Cardiac muscle cell (in vitro differentiated cells and primary cell): ENCODE measurements around the gene C20orf202. TPM values are rescaled to one million over a fixed set of nuclear protein-coding genes. Genes with fewer than 3 reads are reported as not detected.
"Not testable (repeated sequence)": the region's sequence is repeated elsewhere in the genome, so short reads cannot be mapped to it uniquely, and the experiment has no call there.

Experiments used
- DNase-seq, 2 donors: peaks; one replicate each; pipeline versions ENCODE4 v3.0.0 to v3.0.0-alpha.2; 2010 to 2017; ENCODE audit warnings: low read depth in 1 of 2, low spot score in 1 of 2
- H3K27ac ChIP-seq: fragments of 200-600 bp; sonication (generic); 2 replicates; pipeline ENCODE4 v1.5.1; 2016
- H3K27me3 ChIP-seq: fragments of 200-600 bp; sonication (generic); 2 replicates; pipeline ENCODE4 v1.6.0; 2016; ENCODE audit warnings: control low read depth
- H3K36me3 ChIP-seq: fragments of 200-600 bp; sonication (generic); 2 replicates; pipeline ENCODE4 v1.5.1; 2016; ENCODE audit warnings: control low read depth
- H3K4me1 ChIP-seq: fragments of 200-600 bp; sonication (generic); 2 replicates; pipeline ENCODE4 v1.8.1; 2017; ENCODE audit warnings: low read depth, mild to moderate bottlenecking, mixed run types
- H3K4me3 ChIP-seq: fragments of 200-600 bp; sonication (generic); 2 replicates; pipeline ENCODE4 v1.5.1; 2016; ENCODE audit warnings: mild to moderate bottlenecking
- H3K9me3 ChIP-seq: fragments of 200-600 bp; sonication (generic); 2 replicates; pipeline ENCODE4 v1.5.1; 2017; ENCODE audit warnings: low read depth, mild to moderate bottlenecking, control low read depth
- polyA plus RNA-seq: library from polyadenylated mRNA; unstranded; fragments of >200 nt; fragmentation: Nextera tagmentation; extraction: Ambion mirVana; gene quantifications from 2 replicates; pipeline ENCODE4 v1.2.1, GENCODE V29; 2016
- total RNA-seq: library from RNA; depleted of rRNA; stranded (reverse); fragments of >200 nt; gene quantifications from 2 replicates; pipeline ENCODE4 v1.2.3, GENCODE V29; 2016
- TF ChIP-seq, protein P1 (sequence below): IDR thresholded peaks from 2 replicates; pipeline ENCODE4 v1.5.1; 2012; ENCODE audit warnings: low read depth, mild to moderate bottlenecking, low read length

Gene C20orf202
- total and polyA plus RNA-seq, 2 experiments from 2014 or later = 0.27 to 0.83 TPM

DNA sequence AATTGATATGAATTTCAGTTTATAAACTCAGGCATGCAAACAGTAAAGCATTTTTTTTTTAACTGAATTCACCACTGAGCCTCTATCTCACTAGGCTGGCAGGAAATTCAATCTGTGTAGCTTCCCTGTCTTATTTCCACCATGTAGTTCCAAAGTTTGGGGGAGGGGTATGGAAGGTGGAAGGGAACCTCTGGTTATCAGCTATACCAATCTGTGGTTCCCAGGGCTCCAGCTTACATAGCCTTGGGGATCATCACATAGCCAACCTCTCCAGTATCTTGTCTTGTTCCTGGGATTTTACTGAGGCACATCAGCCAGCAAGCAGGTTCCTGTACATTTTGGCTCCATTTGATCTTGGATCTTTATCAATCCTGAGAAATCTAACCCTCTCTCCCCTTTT lies 38.2 kb downstream of the C20orf202 start:
- Histone ChIP-seq H3K36me3 (no peaks in the 10 kb centered on the region), H3K9me3 (no peaks in the 10 kb centered on the region), H3K27ac (no peak overlapping the region), H3K4me3 (no peak overlapping the region), H3K27me3 (no peaks in the 10 kb centered on the region), H3K4me1 (no peaks in the 10 kb centered on the region)
- TF ChIP-seq, protein P1, sequence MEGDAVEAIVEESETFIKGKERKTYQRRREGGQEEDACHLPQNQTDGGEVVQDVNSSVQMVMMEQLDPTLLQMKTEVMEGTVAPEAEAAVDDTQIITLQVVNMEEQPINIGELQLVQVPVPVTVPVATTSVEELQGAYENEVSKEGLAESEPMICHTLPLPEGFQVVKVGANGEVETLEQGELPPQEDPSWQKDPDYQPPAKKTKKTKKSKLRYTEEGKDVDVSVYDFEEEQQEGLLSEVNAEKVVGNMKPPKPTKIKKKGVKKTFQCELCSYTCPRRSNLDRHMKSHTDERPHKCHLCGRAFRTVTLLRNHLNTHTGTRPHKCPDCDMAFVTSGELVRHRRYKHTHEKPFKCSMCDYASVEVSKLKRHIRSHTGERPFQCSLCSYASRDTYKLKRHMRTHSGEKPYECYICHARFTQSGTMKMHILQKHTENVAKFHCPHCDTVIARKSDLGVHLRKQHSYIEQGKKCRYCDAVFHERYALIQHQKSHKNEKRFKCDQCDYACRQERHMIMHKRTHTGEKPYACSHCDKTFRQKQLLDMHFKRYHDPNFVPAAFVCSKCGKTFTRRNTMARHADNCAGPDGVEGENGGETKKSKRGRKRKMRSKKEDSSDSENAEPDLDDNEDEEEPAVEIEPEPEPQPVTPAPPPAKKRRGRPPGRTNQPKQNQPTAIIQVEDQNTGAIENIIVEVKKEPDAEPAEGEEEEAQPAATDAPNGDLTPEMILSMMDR = no peak
- DNase-seq = no peak

DNA sequence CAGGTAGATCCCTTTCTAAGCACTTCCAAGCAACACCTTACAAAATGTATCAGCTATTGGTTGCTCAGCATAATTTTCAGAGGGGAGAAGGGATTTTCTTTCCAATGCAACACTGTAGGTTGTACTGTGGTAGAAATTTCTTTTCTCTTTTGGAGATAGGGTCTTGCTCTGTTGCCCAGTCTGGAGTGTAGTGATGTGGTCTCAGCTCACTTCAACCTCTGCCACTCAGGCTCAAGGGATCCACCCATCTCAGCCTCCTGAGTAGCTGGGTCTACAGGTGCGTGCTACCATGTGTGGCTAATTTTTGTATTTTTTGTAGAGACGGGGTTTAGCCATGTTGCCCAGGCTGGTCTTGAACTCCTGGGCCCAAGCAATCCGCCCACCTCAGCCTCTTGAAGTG lies 38.8 kb downstream of the C20orf202 start:
- TF ChIP-seq, protein P1 = no peak
- H3K27me3 ChIP-seq = no peaks in the 10 kb centered on the region
- no peak for DNase-seq

DNA sequence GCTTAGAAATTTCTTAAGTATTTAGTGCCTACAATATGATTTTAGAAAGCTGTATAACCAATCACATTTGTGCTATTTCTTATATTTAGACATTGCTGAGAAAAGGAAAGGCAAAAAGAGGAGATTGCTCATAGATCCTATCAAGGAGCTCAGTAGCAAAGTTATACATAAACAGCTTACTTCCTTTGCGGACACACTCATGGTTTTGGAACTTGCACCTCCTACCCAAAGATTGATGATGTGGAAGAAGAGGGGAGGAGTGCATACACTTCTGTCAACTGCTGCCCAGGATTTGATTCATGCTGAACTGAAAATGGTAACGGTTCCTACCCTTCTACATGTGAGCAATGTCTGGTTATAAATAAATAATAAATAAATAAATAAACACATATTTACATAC lies 39.3 kb downstream of the C20orf202 start:
- peak in 1 of 2 donors; percentile 64 for DNase-seq
- Histone ChIP-seq H3K27me3 (no peaks in the 10 kb centered on the region), H3K4me3 (no peak overlapping the region), H3K9me3 (no peaks in the 10 kb centered on the region), H3K4me1 (peaks cover 5% of the 10 kb centered on the region), H3K36me3 (no peaks in the 10 kb centered on the region), H3K27ac (no peak overlapping the region)
- TF ChIP-seq, protein P1 = no peak

More for the DNA sequence above, 38.8 kb downstream of the C20orf202 start:
- H3K27ac ChIP-seq = no peak overlapping the region
- H3K4me3 ChIP-seq = no peak overlapping the region
- H3K9me3 ChIP-seq = no peaks in the 10 kb centered on the region
- H3K4me1 ChIP-seq = peaks cover under 1% of the 10 kb centered on the region
- H3K36me3 ChIP-seq = no peaks in the 10 kb centered on the region

DNA sequence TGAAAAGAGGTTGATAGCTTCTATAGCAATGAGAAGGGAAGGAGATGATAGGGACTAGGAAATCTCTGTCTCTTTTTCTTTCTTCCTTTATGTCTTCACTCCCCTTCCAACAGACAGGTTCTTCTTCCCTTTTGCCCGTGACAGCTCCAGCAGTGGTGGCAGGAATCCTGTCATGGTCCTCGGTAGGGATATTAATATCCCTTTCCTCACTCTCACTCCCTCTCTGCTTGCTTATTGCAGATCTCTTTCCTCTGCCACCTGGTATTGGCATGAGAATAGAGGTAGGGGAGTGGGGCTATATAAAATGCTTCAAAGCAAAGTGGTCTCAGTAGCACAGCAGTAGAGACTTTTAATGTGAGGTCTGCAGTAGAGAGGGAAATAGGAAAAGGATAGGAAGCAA lies 42.3 kb downstream of the C20orf202 start:
- H3K36me3 ChIP-seq = no peaks in the 10 kb centered on the region
- H3K4me1 ChIP-seq = peaks cover 13% of the 10 kb centered on the region
- TF ChIP-seq, protein P1 = no peak
- no peak for DNase-seq
- H3K27me3 ChIP-seq = no peaks in the 10 kb centered on the region
- no peaks in the 10 kb centered on the region for H3K9me3 ChIP-seq
- H3K4me3 ChIP-seq = no peak overlapping the region
- H3K27ac ChIP-seq = no peak overlapping the region

DNA sequence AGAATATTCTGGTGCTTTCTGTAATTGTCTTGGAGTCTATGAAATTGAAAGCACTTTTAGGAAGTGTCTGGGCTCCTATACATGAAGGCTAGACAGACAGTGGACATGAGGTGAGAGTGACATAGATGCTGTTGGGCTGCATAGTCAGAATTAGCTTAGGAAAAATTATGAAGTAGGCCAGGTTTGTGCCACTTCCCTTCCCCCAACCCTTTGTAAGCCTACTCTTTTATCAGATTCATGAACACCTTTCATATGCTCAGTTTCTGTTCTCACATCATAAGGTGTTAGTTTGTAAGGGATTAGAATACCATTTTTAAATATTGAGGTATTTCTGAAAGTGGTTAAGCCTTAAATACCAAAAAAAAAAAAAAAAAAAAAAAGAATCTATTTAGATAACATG lies 44.4 kb downstream of the C20orf202 start:
- Histone ChIP-seq H3K9me3 (no peaks in the 10 kb centered on the region), H3K4me3 (no peak overlapping the region), H3K27me3 (no peaks in the 10 kb centered on the region), H3K36me3 (no peaks in the 10 kb centered on the region), H3K27ac (no peak overlapping the region), H3K4me1 (peaks cover 13% of the 10 kb centered on the region)
- TF ChIP-seq, protein P1 = no peak
- no peak for DNase-seq

DNA sequence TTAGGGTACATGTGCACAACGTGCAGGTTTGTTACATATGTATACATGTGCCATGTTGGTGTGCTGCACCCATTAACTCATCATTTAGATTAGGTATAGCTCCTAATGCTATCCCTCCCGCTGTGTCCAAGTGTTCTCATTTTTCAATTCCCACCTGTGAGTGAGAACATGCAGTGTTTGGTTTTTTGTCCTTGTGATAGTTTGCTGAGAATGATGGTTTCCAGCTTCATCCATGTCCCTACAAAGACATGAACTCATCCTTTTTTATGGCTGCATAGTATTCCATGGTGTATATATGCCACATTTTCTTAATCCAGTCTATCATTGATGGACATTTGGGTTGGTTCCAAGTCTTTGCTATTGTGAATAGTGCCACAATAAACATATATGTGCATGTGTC lies 47.0 kb downstream of the C20orf202 start:
- not testable (repeated sequence) for H3K9me3 ChIP-seq, DNase-seq

More for the DNA sequence above, 47.0 kb downstream of the C20orf202 start:
- H3K36me3 ChIP-seq, H3K27me3 ChIP-seq, H3K4me3 ChIP-seq, H3K27ac ChIP-seq: not testable (repeated sequence)
- H3K4me1 ChIP-seq = peaks cover 13% of the 10 kb centered on the region
